KMS-11 (cell line): ENCODE results near the gene HCFC2.

Experiments used
- H2AFZ ChIP-seq: fragments of 200-600 bp; sonication (generic); 2 replicates; pipeline ENCODE4 v1.6.1; 2016; ENCODE audit warnings: antibody characterized with exemption, mixed run types, low read depth
- H3K27ac ChIP-seq: fragments of 200-600 bp; sonication (generic); 2 replicates; pipeline ENCODE4 v1.6.1; 2016; ENCODE audit warnings: mild to moderate bottlenecking, mixed run types
- H3K27me3 ChIP-seq: fragments of 200-600 bp; sonication (generic); 2 replicates; pipeline ENCODE4 v1.6.1; 2017; ENCODE audit warnings: mild to moderate bottlenecking, low read depth, mixed run types, moderate library complexity; ENCODE audit not compliant: insufficient read depth
- H3K36me3 ChIP-seq: fragments of 200-600 bp; sonication (generic); 2 replicates; pipeline ENCODE4 v1.6.1; 2017; ENCODE audit warnings: mild to moderate bottlenecking, mixed run types; ENCODE audit not compliant: insufficient read depth
- H3K4me1 ChIP-seq: fragments of 200-600 bp; sonication (generic); 2 replicates; pipeline ENCODE4 v1.6.1; 2016; ENCODE audit warnings: mild to moderate bottlenecking, low read depth, mixed run types; ENCODE audit not compliant: poor library complexity, severe bottlenecking
- H3K4me2 ChIP-seq: fragments of 200-600 bp; sonication (generic); 2 replicates; pipeline ENCODE4 v1.7.0; 2016; ENCODE audit warnings: mild to moderate bottlenecking, mixed run types
- H3K4me3 ChIP-seq: fragments of 200-600 bp; sonication (generic); IDR thresholded peaks from 2 replicates; pipeline ENCODE4 v1.6.1; 2017; ENCODE audit warnings: low read depth, low read length, mixed read lengths; ENCODE audit not compliant: insufficient read depth
- H3K79me2 ChIP-seq: fragments of 200-600 bp; sonication (generic); 2 replicates; pipeline ENCODE4 v1.6.1; 2016; ENCODE audit warnings: low read depth, mixed run types; ENCODE audit not compliant: insufficient read depth
- H3K9ac ChIP-seq: fragments of 200-600 bp; sonication (generic); 2 replicates; pipeline ENCODE4 v1.6.1; 2016; ENCODE audit warnings: mild to moderate bottlenecking, mixed run types
- H4K20me1 ChIP-seq: fragments of 200-600 bp; sonication (generic); 2 replicates; pipeline ENCODE4 v1.6.1; 2016; ENCODE audit warnings: mild to moderate bottlenecking, mixed run types; ENCODE audit not compliant: insufficient read depth
- TF ChIP-seq, protein P1 (sequence below): fragments of 200-600 bp; sonication (generic); conservative IDR thresholded peaks from 2 replicates; pipeline ENCODE4 v1.6.1; 2017; ENCODE audit warnings: low read depth, mild to moderate bottlenecking, antibody characterized with exemption, low read length, moderate library complexity, mixed read lengths

The HCFC2 gene

GRCh38 chr12:104072099-104072498 lies 7.8 kb downstream of the HCFC2 start:
- TF ChIP-seq, protein P1, sequence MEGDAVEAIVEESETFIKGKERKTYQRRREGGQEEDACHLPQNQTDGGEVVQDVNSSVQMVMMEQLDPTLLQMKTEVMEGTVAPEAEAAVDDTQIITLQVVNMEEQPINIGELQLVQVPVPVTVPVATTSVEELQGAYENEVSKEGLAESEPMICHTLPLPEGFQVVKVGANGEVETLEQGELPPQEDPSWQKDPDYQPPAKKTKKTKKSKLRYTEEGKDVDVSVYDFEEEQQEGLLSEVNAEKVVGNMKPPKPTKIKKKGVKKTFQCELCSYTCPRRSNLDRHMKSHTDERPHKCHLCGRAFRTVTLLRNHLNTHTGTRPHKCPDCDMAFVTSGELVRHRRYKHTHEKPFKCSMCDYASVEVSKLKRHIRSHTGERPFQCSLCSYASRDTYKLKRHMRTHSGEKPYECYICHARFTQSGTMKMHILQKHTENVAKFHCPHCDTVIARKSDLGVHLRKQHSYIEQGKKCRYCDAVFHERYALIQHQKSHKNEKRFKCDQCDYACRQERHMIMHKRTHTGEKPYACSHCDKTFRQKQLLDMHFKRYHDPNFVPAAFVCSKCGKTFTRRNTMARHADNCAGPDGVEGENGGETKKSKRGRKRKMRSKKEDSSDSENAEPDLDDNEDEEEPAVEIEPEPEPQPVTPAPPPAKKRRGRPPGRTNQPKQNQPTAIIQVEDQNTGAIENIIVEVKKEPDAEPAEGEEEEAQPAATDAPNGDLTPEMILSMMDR = no peak
- Histone ChIP-seq H3K27ac (no peak overlapping the region), H3K4me2 (no peak overlapping the region), H4K20me1 (no peaks in the 10 kb centered on the region), H3K27me3 (no peaks in the 10 kb centered on the region), H2AFZ (no peak overlapping the region), H3K9ac (no peak overlapping the region), H3K4me1 (no peaks in the 10 kb centered on the region), H3K4me3 (no peak overlapping the region), H3K79me2 (no peaks in the 10 kb centered on the region; the same call in 1 of the 2 replicates), H3K36me3 (no peaks in the 10 kb centered on the region)

GRCh38 chr12:104073699-104074098 lies 9.4 kb downstream of the HCFC2 start:
- H2AFZ ChIP-seq = no peak overlapping the region
- H3K79me2 ChIP-seq = no peaks in the 10 kb centered on the region
- no peaks in the 10 kb centered on the region for H3K36me3 ChIP-seq
- H3K27me3 ChIP-seq = no peaks in the 10 kb centered on the region
- H3K27ac ChIP-seq = no peak overlapping the region
- H4K20me1 ChIP-seq = no peaks in the 10 kb centered on the region
- H3K4me3 ChIP-seq = no peak overlapping the region
- no peak overlapping the region for H3K4me2 ChIP-seq
- no peak overlapping the region for H3K9ac ChIP-seq
- H3K4me1 ChIP-seq = no peaks in the 10 kb centered on the region
- TF ChIP-seq, protein P1 = no peak

- Histone ChIP-seq H3K27ac (no peak overlapping the region), H3K4me1 (peaks cover 6% of the 10 kb centered on the region), H3K4me2 (no peak overlapping the region), H3K9ac (no peak overlapping the region), H3K79me2 (no peaks in the 10 kb centered on the region), H3K4me3 (no peak overlapping the region), H3K36me3 (no peaks in the 10 kb centered on the region), H3K27me3 (no peaks in the 10 kb centered on the region), H2AFZ (no peak overlapping the region), H4K20me1 (no peaks in the 10 kb centered on the region)
- TF ChIP-seq, protein P1 = no peak
Measured at GRCh38 chr12:104079024-104079423, 14.7 kb downstream of the HCFC2 start.

GRCh38 chr12:104080764-104081163 lies 16.4 kb downstream of the HCFC2 start:
- no peak overlapping the region for H3K4me2 ChIP-seq
- no peaks in the 10 kb centered on the region for H4K20me1 ChIP-seq
- H3K27me3 ChIP-seq = no peaks in the 10 kb centered on the region
- H3K9ac ChIP-seq = no peak overlapping the region
- no peaks in the 10 kb centered on the region for H3K79me2 ChIP-seq
- H3K36me3 ChIP-seq = no peaks in the 10 kb centered on the region
- TF ChIP-seq, protein P1 = no peak
- no peak overlapping the region for H3K27ac ChIP-seq
- H3K4me1 ChIP-seq = peaks cover 6% of the 10 kb centered on the region
- H2AFZ ChIP-seq = no peak overlapping the region
- H3K4me3 ChIP-seq = no peak overlapping the region
